B cell (primary cell): ENCODE measurements around the gene CSMD2. TPM values are rescaled to one million over a fixed set of nuclear protein-coding genes. Genes with fewer than 3 reads are reported as not detected.

ENCODE experiments used
- ATAC-seq: fragments of 200-7000 bp; cut with Tn5 transposase; one replicate; pipeline ENCODE4 v1.10.0; 2021; ENCODE audit warnings: low read depth, mild to moderate bottlenecking, moderate number of reproducible peaks, moderate library complexity
- CTCF ChIA-PET: fragments of 350-600 bp; sonication (Branson Sonifier 250); formaldehyde crosslinking; loops from one replicate; lab custom pipeline; 2021; ENCODE audit warnings: antibody characterized with exemption, inconsistent platforms; lab: Charles Lee
- POLR2A ChIA-PET: fragments of 350-600 bp; sonication (Branson Sonifier 250); formaldehyde crosslinking; loops from one replicate; lab custom pipeline; 2021; ENCODE audit warnings: antibody characterized with exemption; lab: Charles Lee
- DNase-seq: peaks from one replicate; pipeline ENCODE4 v3.0.0; 2013
- H2AFZ ChIP-seq: 2 replicates; pipeline ENCODE4 v1.6.1; 2012; ENCODE audit warnings: mild to moderate bottlenecking, low read depth, low read length; ENCODE audit not compliant: insufficient read depth, poor library complexity, severe bottlenecking
- H3K27ac ChIP-seq, 2 donors: 1 replicate in 1 of 2; 2 replicates in 1 of 2; pipeline ENCODE4 v1.5.1; 2012 to 2013; ENCODE audit warnings: low read length in 2 of 2, mild to moderate bottlenecking in 2 of 2, moderate library complexity in 1 of 2
- H3K27me3 ChIP-seq, 4 experiments: fragments of 200-600 bp in 1 of 4; sonication (generic) in 1 of 4; replicated peaks in 1 of 4; 1 replicate in 2 of 4; 2 replicates in 2 of 4; pipeline versions ENCODE4 v1.6.1 to v1.7.0; 2013 to 2016; ENCODE audit warnings: low read length in 3 of 4, mild to moderate bottlenecking in 2 of 4, mixed read lengths in 1 of 4, moderate library complexity in 1 of 4; ENCODE audit not compliant: insufficient read depth in 4 of 4, control insufficient read depth in 3 of 4; ENCODE audit errors: control extremely low read depth in 1 of 4
- H3K36me3 ChIP-seq, 2 experiments: replicated peaks in 1 of 2; 1 replicate in 1 of 2; 2 replicates in 1 of 2; pipeline versions ENCODE4 v1.6.1 to v1.7.1; 2013; ENCODE audit warnings: low read length in 1 of 2; ENCODE audit not compliant: insufficient read depth in 2 of 2, control insufficient read depth in 1 of 2; ENCODE audit errors: control extremely low read depth in 1 of 2, extremely low read depth in 1 of 2
- H3K4me1 ChIP-seq, 2 donors: fragments of 200-600 bp in 1 of 2; sonication (generic) in 1 of 2; 1 replicate in 1 of 2; 2 replicates in 1 of 2; pipeline versions ENCODE4 v1.5.1 to v1.6.1; 2013 to 2017; ENCODE audit warnings: low read length in 2 of 2; ENCODE audit not compliant: control insufficient read depth in 2 of 2, insufficient read depth in 2 of 2
- H3K4me2 ChIP-seq: replicated peaks from 2 replicates; pipeline ENCODE3; 2012; ENCODE audit warnings: mild to moderate bottlenecking, low read depth, low read length; ENCODE audit not compliant: poor library complexity, severe bottlenecking
- H3K4me3 ChIP-seq, 5 experiments: fragments of 200-600 bp in 1 of 5; sonication (generic) in 1 of 5; 1 replicate in 3 of 5; 2 replicates in 2 of 5; pipeline versions ENCODE4 v1.5.1 to v1.7.0; 2011 to 2016; ENCODE audit warnings: low read length in 4 of 5, mild to moderate bottlenecking in 4 of 5, low read depth in 2 of 5, control low read depth in 1 of 5, moderate library complexity in 1 of 5; ENCODE audit not compliant: insufficient read depth in 1 of 5; ENCODE audit errors: control extremely low read depth in 1 of 5, extremely low read depth in 1 of 5
- H3K79me2 ChIP-seq: fragments of 200-600 bp; sonication (generic); one replicate; pipeline ENCODE4 v1.6.0; 2016; ENCODE audit warnings: low read length; ENCODE audit not compliant: control insufficient read depth, insufficient read depth
- H3K9ac ChIP-seq: fragments of 200-600 bp; sonication (generic); 2 replicates; pipeline ENCODE4 v1.6.1; 2017; ENCODE audit warnings: mild to moderate bottlenecking, low read length, moderate library complexity
- H3K9me3 ChIP-seq, 3 donors: one replicate each; pipeline versions ENCODE4 v1.6.1 to v1.7.1; 2013; ENCODE audit warnings: low read length in 2 of 3; ENCODE audit not compliant: control insufficient read depth in 2 of 3, insufficient read depth in 1 of 3; ENCODE audit errors: control extremely low read depth in 1 of 3
- H4K20me1 ChIP-seq: 2 replicates; pipeline ENCODE4 v1.6.0; 2012; ENCODE audit warnings: mild to moderate bottlenecking, low read length; ENCODE audit not compliant: insufficient read depth, control insufficient read depth, poor library complexity, severe bottlenecking
- H3K27ac Mint-ChIP-seq: one replicate; pipeline ENCODE4 v1.8.0; 2021; ENCODE audit warnings: mixed read lengths
- H3K27me3 Mint-ChIP-seq: one replicate; pipeline ENCODE4 v1.8.0; 2021; ENCODE audit warnings: mixed read lengths
- H3K4me1 Mint-ChIP-seq: one replicate; pipeline ENCODE4 v1.8.0; 2021; ENCODE audit warnings: mixed read lengths
- H3K4me3 Mint-ChIP-seq: one replicate; pipeline ENCODE4 v1.8.0; 2021; ENCODE audit warnings: mixed read lengths
- H3K9me3 Mint-ChIP-seq: one replicate; pipeline ENCODE4 v1.8.0; 2022; ENCODE audit warnings: mixed read lengths; ENCODE audit not compliant: insufficient read depth
- CTCF ChIP-seq: fragments of 200-600 bp; IDR thresholded peaks from one replicate; pipeline ENCODE4 v1.8.0; 2022; ENCODE audit warnings: antibody characterized with exemption, mild to moderate bottlenecking
- EZH2 ChIP-seq: IDR thresholded peaks from 2 replicates; pipeline ENCODE4 v1.6.1; 2012; ENCODE audit warnings: borderline replicate concordance, low read depth, mild to moderate bottlenecking, moderate library complexity, low read length; ENCODE audit not compliant: insufficient read depth, poor library complexity, severe bottlenecking
- WGBS: methylation state at CpG from one replicate; pipeline ENCODE4 v1.1.5; 2013; ENCODE audit warnings: missing lambda C conversion rate; ENCODE audit not compliant: insufficient coverage; 5-methylcytosine and 5-hydroxymethylcytosine counted together
- intact Hi-C: fragments of 100-400 bp; cut with micrococcal nuclease; formaldehyde crosslinking; loops from one replicate; pipeline ENCODE4 v1.10.0; 2022
- polyA plus RNA-seq: library from polyadenylated mRNA; depleted of rRNA; stranded (reverse); fragments of >200 nt; gene quantifications from 2 replicates; pipeline ENCODE4 v1.2.3, GENCODE V29; 2012
- total RNA-seq, 2 donors: library from RNA; stranded (reverse); fragments of 120-200 nt in 1 of 2; gene quantifications; 1 replicate in 1 of 2; 2 replicates in 1 of 2; pipeline versions ENCODE4 v1.2.3 to v1.2.4, GENCODE V29; 2013 to 2022

The CSMD2 gene
- total and polyA plus RNA-seq, 2 donors (not counting 1 experiment from before 2014, with no cell fraction given): not detected

GRCh38 chr1:33607444-33608005 lies 557.5 kb downstream of the CSMD2 start:
- ATAC-seq (no peak), DNase-seq (no peak)
- CTCF ChIA-PET: no interaction called here
- H3K4me3 ChIP-seq: no peak overlapping the region
- peaks cover 0 to 2% (median 0%) of the 10 kb centered on the region in 3 donors for H3K9me3 ChIP-seq
- Mint-ChIP-seq H3K27me3 (peaks cover 10% of the 10 kb centered on the region), H3K4me1 (no peaks in the 10 kb centered on the region), H3K9me3 (no peaks in the 10 kb centered on the region), H3K4me3 (no peak overlapping the region), H3K27ac (no peak overlapping the region)
- no peaks in the 10 kb centered on the region for H3K36me3 ChIP-seq
- no peak overlapping the region for H3K27ac ChIP-seq
- H3K79me2 ChIP-seq: no peaks in the 10 kb centered on the region
- intact Hi-C loops: no loop called here
- H3K4me1 ChIP-seq: no peaks in the 10 kb centered on the region
- POLR2A ChIA-PET: no interaction called here
- H2AFZ ChIP-seq: no peak overlapping the region
- TF ChIP-seq EZH2 (no peak), CTCF (no peak)
- H3K4me2 ChIP-seq: no peak overlapping the region
- no peaks in the 10 kb centered on the region for H4K20me1 ChIP-seq
- 90% methylated on average over 11 of the region's 12 CpGs for WGBS
- no peaks in the 10 kb centered on the region for H3K27me3 ChIP-seq
- no peak overlapping the region for H3K9ac ChIP-seq

- Histone ChIP-seq H3K9me3 (peaks cover 0 to 2% (median 0%) of the 10 kb centered on the region in 3 donors), H3K4me2 (no peak overlapping the region), H3K36me3 (no peaks in the 10 kb centered on the region), H3K27me3 (peaks cover 0 to 4% (median 0%) of the 10 kb centered on the region in 4 experiments), H3K9ac (no peak overlapping the region), H3K27ac (no peak overlapping the region), H2AFZ (no peak overlapping the region), H3K4me1 (no peaks in the 10 kb centered on the region), H3K79me2 (no peaks in the 10 kb centered on the region), H3K4me3 (no peak overlapping the region), H4K20me1 (no peaks in the 10 kb centered on the region)
- intact Hi-C loops: no loop called here
- Mint-ChIP-seq H3K27ac (no peak overlapping the region), H3K4me1 (no peaks in the 10 kb centered on the region), H3K27me3 (peaks cover 15% of the 10 kb centered on the region), H3K9me3 (no peaks in the 10 kb centered on the region), H3K4me3 (no peak overlapping the region)
- POLR2A ChIA-PET: no interaction called here
- CTCF ChIA-PET: no interaction called here
- DNase-seq: no peak
- 95% methylated on average over 6 of the region's 9 CpGs for WGBS
- no peak for TF ChIP-seq CTCF
- TF ChIP-seq EZH2: no peak
- no peak for ATAC-seq
Observed at GRCh38 chr1:33606272-33606671, 558.8 kb downstream of the CSMD2 start.
